NCI-H2196 (cell line): ENCODE results near the gene ZNF606.
"Not testable (repeated sequence)": the region's sequence is repeated elsewhere in the genome, so short reads cannot be mapped to it uniquely, and the experiment has no call there.

Source experiments
- DNase-seq: peaks from one replicate; lab custom pipeline; 2025; ENCODE audit not compliant: unreplicated experiment; lab: John Stamatoyannopoulos, UW

ZNF606 gene

GRCh38 chr19:58010507-58010906 lies 7.9 kb upstream of the ZNF606 start:
- DNase-seq = no peak

- DNase-seq = peak; percentile 72
Observed at GRCh38 chr19:58009666-58010301, 7.2 kb upstream of the ZNF606 start.

GRCh38 chr19:58009301-58009665 lies 6.7 kb upstream of the ZNF606 start:
- DNase-seq = no peak

GRCh38 chr19:58008877-58009276 lies 6.3 kb upstream of the ZNF606 start:
- DNase-seq = not testable (repeated sequence)

- DNase-seq = no peak
Observed at GRCh38 chr19:58007285-58007684, 4.7 kb upstream of the ZNF606 start.

- no peak for DNase-seq
Observed at GRCh38 chr19:58003174-58003828, 681 bp upstream of the ZNF606 start.

- no peak for DNase-seq
Observed at GRCh38 chr19:58001895-58002369, 688 bp downstream of the ZNF606 start.

- no peak for DNase-seq
Observed at GRCh38 chr19:58000677-58001076, 1.9 kb downstream of the ZNF606 start.

GRCh38 chr19:57992841-57993240 lies 9.8 kb downstream of the ZNF606 start:
- no peak for DNase-seq

- no peak for DNase-seq
Observed at GRCh38 chr19:57978586-57979289, 23.9 kb downstream of the ZNF606 start.

GRCh38 chr19:57974434-57974833 lies 28.2 kb downstream of the ZNF606 start, which contains the start of gene C19orf18:
C19orf18 (minus strand) TSS chr19:57974534; CDS start chr19:57974432, 102 bp downstream.
- no peak for DNase-seq

- DNase-seq = no peak
Observed at GRCh38 chr19:57964761-57965160, 37.9 kb downstream of the ZNF606 start.

- DNase-seq = no peak
Observed at GRCh38 chr19:57961785-57962184, 40.8 kb downstream of the ZNF606 start.

- DNase-seq = no peak
Observed at GRCh38 chr19:57954996-57955395, 47.6 kb downstream of the ZNF606 start.

GRCh38 chr19:57949702-57950101 lies 52.9 kb downstream of the ZNF606 start:
- DNase-seq = no peak

GRCh38 chr19:57949296-57949695 lies 53.3 kb downstream of the ZNF606 start:
- DNase-seq = no peak

- peak; percentile 93 for DNase-seq
Observed at GRCh38 chr19:57947419-57948134, 55.0 kb downstream of the ZNF606 start, which contains the start of gene ZNF256. ZNF256 (minus strand) TSS chr19:57947706; CDS start chr19:57947474, 232 bp downstream.

GRCh38 chr19:57947088-57947418 lies 55.6 kb downstream of the ZNF606 start:
- DNase-seq = no peak

GRCh38 chr19:57946316-57946715 lies 56.3 kb downstream of the ZNF606 start:
- no peak for DNase-seq

GRCh38 chr19:57941593-57941992 lies 61.0 kb downstream of the ZNF606 start:
- no peak for DNase-seq

GRCh38 chr19:57935731-57936130 lies 66.9 kb downstream of the ZNF606 start:
- DNase-seq = no peak
